Body of pancreas (tissue), 4 donors: ENCODE data around the gene DMRTB1.
A peak's percentile ranks its signal among the peaks of the same experiment; 100 is the strongest.

Source experiments
- CTCF ChIP-seq, 7 experiments: fragments of 450-650 bp in 4 of 7; fragments of 200-600 bp in 3 of 7; sonication (generic) in 3 of 7; IDR thresholded peaks; one replicate each; pipeline ENCODE4 v1.5.1; 2016 to 2019; ENCODE audit warnings: antibody characterized with exemption in 7 of 7
- POLR2A ChIP-seq, 3 donors: fragments of 450-650 bp; IDR thresholded peaks; one replicate each; pipeline ENCODE4 v1.6.1; 2016; ENCODE audit warnings: antibody characterized with exemption in 3 of 3, mild to moderate bottlenecking in 2 of 3

- TF ChIP-seq CTCF (IDR thresholded peaks at IDR 0.05), result peak; percentile 75 to 90 (median 83)
- no peak for TF ChIP-seq POLR2A (IDR thresholded peaks at IDR 0.05)
Measured at GRCh38 chr1:53485478-53486394, 26.5 kb downstream of the DMRTB1 start.
